Inflammatory macrophage treated with lipopolysaccharide for 1 hour (primary cell): ENCODE measurements around the gene USP47.

Experiments used
- DNase-seq, 2 donors: peaks; one replicate each; pipeline ENCODE4 v3.0.0-alpha.2; 2020 to 2022

Gene USP47, protein sequence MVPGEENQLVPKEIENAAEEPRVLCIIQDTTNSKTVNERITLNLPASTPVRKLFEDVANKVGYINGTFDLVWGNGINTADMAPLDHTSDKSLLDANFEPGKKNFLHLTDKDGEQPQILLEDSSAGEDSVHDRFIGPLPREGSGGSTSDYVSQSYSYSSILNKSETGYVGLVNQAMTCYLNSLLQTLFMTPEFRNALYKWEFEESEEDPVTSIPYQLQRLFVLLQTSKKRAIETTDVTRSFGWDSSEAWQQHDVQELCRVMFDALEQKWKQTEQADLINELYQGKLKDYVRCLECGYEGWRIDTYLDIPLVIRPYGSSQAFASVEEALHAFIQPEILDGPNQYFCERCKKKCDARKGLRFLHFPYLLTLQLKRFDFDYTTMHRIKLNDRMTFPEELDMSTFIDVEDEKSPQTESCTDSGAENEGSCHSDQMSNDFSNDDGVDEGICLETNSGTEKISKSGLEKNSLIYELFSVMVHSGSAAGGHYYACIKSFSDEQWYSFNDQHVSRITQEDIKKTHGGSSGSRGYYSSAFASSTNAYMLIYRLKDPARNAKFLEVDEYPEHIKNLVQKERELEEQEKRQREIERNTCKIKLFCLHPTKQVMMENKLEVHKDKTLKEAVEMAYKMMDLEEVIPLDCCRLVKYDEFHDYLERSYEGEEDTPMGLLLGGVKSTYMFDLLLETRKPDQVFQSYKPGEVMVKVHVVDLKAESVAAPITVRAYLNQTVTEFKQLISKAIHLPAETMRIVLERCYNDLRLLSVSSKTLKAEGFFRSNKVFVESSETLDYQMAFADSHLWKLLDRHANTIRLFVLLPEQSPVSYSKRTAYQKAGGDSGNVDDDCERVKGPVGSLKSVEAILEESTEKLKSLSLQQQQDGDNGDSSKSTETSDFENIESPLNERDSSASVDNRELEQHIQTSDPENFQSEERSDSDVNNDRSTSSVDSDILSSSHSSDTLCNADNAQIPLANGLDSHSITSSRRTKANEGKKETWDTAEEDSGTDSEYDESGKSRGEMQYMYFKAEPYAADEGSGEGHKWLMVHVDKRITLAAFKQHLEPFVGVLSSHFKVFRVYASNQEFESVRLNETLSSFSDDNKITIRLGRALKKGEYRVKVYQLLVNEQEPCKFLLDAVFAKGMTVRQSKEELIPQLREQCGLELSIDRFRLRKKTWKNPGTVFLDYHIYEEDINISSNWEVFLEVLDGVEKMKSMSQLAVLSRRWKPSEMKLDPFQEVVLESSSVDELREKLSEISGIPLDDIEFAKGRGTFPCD (N-terminal part only)

DNA sequence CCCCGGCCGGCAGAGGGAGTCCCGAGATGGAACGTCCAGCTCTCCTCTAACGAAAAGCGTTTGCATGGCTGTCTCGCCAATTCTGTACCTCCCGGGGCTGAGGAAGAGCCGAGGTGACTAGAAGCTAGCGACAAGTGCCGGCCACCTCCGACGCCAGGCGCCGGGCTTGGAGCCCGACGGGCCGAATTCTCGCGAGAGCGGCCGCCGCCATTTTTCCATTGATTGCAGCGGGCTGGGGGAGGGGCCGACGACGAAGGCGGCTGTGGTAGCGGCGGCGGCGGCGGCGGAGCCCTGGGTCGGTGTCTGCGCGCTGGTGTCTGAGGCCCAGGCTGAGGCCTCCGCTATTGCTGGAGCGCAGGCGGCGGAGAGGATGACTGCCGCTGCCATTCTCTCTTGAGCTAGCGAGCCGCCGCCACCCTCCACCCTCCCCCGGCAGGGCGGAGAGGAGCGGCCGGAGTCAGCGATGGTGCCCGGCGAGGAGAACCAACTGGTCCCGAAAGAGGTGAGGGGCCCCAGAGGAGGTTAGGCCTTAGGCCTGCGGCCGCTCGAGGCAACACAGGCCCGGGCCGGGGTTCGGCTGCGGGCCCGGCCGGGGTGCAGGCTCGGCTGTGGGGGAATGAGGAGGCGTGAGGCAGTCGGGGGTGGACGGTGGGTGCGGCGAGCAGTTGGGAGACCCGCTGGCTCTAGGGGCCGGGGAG, at the start of gene USP47:
Gene USP47 (plus strand): TSS at position 250 of the 698 bp plus-strand sequence. CDS start 214 bp downstream, at position 464.
- DNase-seq: peak; percentile 79 to 93

DNA sequence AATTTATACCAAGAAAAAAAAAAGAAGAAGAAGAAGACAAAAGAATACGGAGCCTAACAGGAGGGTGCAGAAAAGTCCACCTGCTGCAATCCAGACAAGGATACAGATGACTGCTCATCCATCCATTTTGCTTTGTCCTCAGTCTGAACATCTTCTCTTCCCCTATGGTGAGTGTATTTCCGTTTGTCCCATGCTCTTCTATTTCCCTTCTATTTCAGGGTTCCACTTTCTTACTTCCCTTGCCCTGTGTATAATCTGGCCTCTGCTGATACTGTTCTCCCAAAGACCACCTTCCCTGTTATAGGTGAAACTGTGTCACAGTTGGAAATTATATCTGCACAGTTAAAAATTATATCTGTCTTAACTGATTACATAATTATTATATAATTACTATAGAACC, 48.7 kb upstream of the USP47 start:
- DNase-seq: no peak

DNA sequence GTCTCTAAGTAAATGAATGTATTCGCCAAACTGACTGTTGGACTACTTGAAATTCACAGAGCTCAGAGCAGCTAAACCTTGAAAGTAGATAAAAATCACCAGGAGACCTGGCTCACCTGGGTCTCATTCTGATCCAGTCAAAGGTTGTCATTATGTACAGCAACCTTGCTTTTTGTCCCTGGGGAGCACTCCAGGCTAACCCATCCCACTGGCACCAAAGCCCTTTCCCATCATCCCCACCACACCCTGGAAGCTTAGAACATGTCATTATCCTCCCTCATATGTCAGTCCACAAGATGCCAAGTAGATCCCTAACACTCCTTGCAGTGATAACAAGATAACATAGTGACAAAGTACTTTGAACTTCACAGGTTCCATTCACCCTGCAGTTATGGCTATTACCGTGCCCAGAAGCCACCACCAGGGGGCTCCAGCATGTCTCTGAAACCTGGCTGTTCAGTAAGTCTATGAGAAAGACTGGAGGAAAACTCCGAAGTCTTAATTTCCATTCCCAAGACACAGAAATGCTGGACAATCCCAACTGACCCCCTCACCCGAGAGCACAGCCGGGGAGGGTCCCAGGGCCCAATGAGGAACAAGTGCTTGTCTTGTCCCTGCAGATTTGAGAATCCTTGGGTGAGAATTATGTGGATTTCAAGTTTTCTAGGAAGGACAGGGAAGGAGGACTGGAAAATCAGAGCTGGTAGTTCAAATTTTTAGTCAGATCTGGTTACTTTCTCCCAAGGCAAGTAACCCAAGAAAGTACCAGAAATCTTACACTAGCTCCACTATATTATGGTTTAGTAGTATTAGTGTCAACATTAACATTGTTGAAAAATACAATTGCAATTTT, 43.0 kb upstream of the USP47 start:
- peak; percentile 47 to 90 for DNase-seq

GRCh38 chr11:11805228-11805627, 36.5 kb upstream of the USP47 start:
- no peak for DNase-seq

GRCh38 chr11:11806074-11806473, 35.7 kb upstream of the USP47 start:
- DNase-seq: no peak

- no peak for DNase-seq
These were observed 35.2 kb upstream of the USP47 start for GRCh38 chr11:11806586-11806985.

DNA sequence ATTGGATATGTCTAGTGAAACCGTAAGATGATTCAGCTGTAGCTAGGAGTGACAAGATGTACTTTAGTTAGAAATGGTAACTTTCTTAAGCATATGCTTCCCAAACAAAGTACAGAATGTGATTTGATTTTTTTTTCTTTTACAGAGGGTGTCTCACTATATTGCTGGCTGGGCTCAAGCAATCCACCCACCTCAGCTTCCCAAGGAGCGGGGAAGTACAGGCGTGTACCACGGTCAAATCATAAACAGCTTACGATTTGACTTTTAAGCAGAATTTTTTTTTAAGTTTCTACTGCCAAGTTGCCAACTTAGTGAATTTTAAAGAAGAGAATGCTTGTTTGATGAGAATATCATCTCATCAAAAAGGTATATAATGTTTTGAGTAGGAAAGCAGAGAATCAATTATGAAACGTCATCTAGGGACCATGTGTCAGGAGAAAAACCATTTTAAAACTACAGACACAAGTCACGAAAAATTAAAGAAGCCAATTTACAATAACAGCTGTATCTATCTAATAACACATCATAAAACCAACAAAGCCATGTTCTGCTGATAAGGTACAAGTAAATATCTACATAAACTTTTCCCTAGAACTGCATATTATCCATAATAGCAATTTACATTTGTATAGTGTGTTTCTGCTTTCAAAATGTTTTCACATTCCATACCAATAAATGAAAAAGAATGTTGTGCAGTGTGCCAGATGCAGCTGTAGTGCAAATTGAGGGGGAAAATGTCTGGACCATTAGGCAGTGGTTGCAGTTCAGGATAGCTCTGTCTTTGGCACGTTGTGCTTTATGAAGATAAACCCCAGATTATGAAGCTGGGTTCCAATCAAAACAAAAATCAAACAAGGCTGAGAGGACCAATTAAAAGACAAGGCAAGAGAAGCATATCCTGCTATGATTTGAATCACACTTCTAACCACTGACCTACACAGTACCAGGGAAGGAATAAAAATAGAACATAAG, 33.7 kb upstream of the USP47 start:
- no peak for DNase-seq

DNA sequence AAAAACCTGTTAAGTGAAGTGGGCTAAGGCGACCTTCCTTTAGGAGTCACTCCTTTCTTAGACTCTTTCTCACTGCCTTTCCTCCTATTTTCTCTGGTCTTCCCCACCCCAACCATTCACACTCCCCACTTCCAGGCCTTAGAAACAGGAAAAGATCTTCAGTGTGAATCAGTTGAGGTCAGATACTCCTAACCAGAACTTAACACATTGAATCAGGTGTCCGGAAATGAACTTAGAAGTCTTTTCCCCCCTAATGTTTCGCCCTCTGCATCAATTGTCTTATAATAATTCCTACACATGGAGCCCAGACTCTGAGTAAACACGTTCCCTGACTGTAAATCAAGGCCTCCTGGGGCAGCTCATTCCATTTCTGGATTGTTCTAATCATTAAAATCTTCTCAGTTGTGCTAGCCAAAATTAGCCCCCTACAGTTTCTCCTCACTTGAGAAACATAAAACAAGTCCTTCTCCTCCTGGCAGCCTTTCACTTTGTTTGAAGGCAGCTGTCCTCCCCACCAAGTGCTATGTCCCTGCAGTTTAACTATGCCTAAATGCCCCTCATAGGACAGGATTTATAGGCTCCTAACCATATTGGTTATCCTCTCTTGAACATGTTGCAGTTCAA, 32.7 kb upstream of the USP47 start:
- DNase-seq: no peak

- no peak for DNase-seq
These were observed 30.7 kb upstream of the USP47 start for GRCh38 chr11:11810764-11811726.

- no peak for DNase-seq
These were observed 28.3 kb upstream of the USP47 start for GRCh38 chr11:11813288-11813962.

GRCh38 chr11:11814614-11815452, 26.9 kb upstream of the USP47 start:
- DNase-seq: no peak

DNA sequence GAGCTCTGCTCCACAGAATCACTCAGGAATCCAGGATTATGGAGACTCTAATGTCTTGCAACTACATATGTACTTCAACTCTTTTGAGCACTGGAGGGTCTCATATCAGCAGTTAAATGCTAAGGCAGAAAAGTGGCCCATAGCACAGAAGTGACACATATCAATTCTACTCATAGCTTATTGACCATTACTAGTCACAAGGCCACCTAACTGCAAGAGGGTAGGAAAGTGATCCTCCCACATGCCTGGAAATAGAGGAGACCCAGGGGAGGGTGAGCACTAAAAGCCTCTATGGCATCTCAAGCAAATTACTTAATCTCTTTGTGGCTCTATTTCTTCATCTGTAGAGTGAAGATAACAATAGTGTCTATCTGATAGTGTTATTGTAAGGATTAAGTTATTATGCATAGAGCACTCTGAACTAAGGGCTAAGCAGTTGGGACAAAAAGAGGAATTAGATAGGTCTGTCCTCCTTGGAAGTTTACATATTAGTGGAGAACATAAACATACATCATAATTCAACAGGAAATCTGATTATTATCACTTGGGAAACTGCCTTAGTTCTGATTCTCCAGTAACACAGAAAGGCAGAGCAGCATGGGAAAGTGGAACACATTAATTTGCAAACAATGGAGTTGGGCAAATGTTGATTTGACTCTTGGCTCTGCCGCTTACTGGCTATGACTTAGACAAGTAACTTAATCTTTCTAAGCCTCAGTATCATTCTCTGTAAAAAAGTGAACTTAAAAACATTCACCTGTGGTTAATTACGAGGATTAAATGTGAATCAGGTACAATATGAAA, 25.1 kb upstream of the USP47 start:
- DNase-seq: no peak

DNA sequence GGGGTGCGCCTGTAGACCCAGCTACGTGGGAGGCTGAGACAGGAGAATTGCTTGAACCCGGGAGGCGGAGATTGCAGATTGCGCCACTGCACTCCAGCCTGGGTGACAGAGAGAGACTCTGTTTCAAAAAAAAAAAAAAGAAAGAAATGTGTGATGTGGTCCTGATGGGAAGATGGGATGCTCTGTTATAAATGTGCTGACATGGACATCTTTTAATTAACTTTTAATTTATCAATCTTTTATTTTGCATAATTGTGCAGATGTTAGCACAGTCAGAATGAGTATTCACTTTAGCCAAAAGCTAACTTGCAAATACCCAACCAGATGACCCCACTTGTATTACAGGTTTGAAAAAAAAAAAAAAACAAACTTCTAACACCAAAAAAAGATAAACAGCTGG, 23.8 kb upstream of the USP47 start:
- no peak for DNase-seq

DNA sequence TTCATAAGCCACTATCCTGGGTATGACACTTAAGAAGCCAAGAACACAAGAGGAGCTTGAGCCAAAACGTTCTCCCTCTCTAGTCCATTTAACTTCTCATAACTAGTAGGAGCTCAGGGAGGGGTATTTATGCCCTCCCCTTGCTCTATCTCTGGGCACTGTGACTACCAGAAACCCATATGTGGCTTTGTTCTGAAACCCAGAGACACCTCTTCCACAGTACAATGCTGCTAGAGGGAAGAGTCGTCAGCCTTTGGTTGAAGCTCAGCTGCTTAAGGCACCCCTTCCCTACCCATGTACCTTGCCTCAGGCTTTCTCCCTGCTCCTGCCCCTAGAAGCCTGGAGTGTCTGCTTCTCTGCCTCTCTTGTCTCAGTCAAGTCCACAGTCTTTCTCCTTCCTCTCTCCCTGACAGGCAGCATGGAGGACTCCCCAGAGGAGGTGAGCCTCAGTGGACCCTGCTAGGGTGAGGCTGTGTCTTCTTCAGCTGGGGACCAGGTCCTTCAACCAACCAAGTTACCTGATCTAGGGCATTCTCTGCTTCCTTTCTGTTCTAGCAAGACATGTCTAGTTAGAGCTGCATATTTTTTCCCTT, 23.1 kb upstream of the USP47 start:
- no peak for DNase-seq

- DNase-seq: no peak
These were observed 19.9 kb upstream of the USP47 start for GRCh38 chr11:11821899-11822298.

DNA sequence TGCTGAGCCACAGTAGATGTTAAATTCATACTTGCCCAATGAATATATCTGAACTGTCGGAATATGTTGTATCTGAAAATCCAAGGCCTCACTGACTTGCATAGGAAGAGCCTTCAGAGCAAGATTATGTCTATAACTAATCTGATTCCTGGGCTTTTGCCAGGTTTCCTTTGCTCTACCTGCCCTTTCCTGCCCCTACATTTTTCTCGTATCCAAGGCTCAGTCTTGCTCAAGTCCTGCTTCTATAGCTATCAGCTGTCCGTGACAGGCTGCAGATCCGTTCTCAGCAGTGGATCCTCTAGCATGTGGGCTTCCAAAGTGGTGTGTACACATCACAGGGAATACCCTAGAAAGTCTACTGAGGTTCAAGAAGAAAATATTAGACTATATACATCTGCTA, 18.8 kb upstream of the USP47 start:
- DNase-seq: no peak
